Upper lobe of left lung (tissue), 6 donors: ENCODE results near the gene PLEKHH2. TPM values are rescaled to one million over a fixed set of nuclear protein-coding genes. Genes with fewer than 3 reads are reported as not detected.
A peak's percentile ranks its signal among the peaks of the same experiment; 100 is the strongest.

Experiments used
- ATAC-seq, 2 donors: fragments of 200-7000 bp; cut with Tn5 transposase; one replicate each; pipeline ENCODE4 v1.9.1; 2022; ENCODE audit warnings: mild to moderate bottlenecking in 2 of 2, moderate library complexity in 2 of 2; ENCODE audit not compliant: low FRiP score in 2 of 2
- DNase-seq, 2 donors: peaks; one replicate each; pipeline ENCODE4 v3.0.0-alpha.2; 2019 to 2020
- H3K27ac ChIP-seq, 4 donors: fragments of 200-600 bp; sonication (generic); one replicate each; pipeline ENCODE4 v1.5.1; 2016 to 2019
- H3K27me3 ChIP-seq, 4 donors: fragments of 200-600 bp; sonication (generic); one replicate each; pipeline ENCODE4 v1.5.1; 2017 to 2019
- H3K36me3 ChIP-seq, 4 donors: fragments of 200-600 bp; sonication (generic); one replicate each; pipeline ENCODE4 v1.5.1; 2016 to 2019
- H3K4me1 ChIP-seq, 4 donors: fragments of 200-600 bp; sonication (generic); one replicate each; pipeline ENCODE4 v1.5.1; 2018 to 2019
- H3K4me3 ChIP-seq, 4 donors: fragments of 200-600 bp; sonication (generic); one replicate each; pipeline ENCODE4 v1.5.1; 2017 to 2019; ENCODE audit warnings: mild to moderate bottlenecking in 2 of 4, moderate library complexity in 1 of 4
- H3K9me3 ChIP-seq, 4 donors: fragments of 200-600 bp; sonication (generic); one replicate each; pipeline ENCODE4 v1.5.1; 2018 to 2019
- EP300 ChIP-seq, 4 donors: sonication (generic); formaldehyde crosslinking; IDR thresholded peaks; one replicate each; pipeline ENCODE4 v1.5.1; 2017; ENCODE audit warnings: antibody characterized with exemption in 4 of 4, control low read depth in 2 of 4
- POLR2A ChIP-seq, 4 donors: fragments of 450-650 bp; IDR thresholded peaks; one replicate each; pipeline ENCODE4 v1.5.1; 2016 to 2017; ENCODE audit warnings: antibody characterized with exemption in 4 of 4, mild to moderate bottlenecking in 2 of 4
- POLR2AphosphoS5 ChIP-seq, 2 donors: sonication (generic); formaldehyde crosslinking; IDR thresholded peaks; one replicate each; pipeline ENCODE4 v1.5.1; 2017; ENCODE audit warnings: antibody characterized with exemption in 2 of 2
- WGBS, 2 donors: methylation state at CpG; one replicate each; pipeline ENCODE4 v1.1.5; 2017 to 2018; 5-methylcytosine and 5-hydroxymethylcytosine counted together
- total RNA-seq, 6 donors: library from RNA; depleted of rRNA in 4 of 6; stranded (reverse); fragments of >200 nt in 4 of 6; gene quantifications; one replicate each; pipeline versions ENCODE4 v1.1.0 to v1.2.1, GENCODE V29; 2016 to 2021
- TF ChIP-seq, protein P1 (sequence below), 6 experiments: fragments of 450-650 bp in 4 of 6; fragments of 200-600 bp in 2 of 6; sonication (generic) in 2 of 6; IDR thresholded peaks; one replicate each; pipeline ENCODE4 v1.5.1; 2016 to 2019; ENCODE audit warnings: antibody characterized with exemption in 6 of 6
- donor health status: DM: no; HTN: no; CAD: no; lungs with moderate emphysema.
- donor health status: DM: no; HTN: yes; CAD: no; lungs with severe emphysema.

Gene PLEKHH2
- total RNA-seq, 6 donors from 2014 or later: 32.2 to 273 (median 39.2) TPM

DNA sequence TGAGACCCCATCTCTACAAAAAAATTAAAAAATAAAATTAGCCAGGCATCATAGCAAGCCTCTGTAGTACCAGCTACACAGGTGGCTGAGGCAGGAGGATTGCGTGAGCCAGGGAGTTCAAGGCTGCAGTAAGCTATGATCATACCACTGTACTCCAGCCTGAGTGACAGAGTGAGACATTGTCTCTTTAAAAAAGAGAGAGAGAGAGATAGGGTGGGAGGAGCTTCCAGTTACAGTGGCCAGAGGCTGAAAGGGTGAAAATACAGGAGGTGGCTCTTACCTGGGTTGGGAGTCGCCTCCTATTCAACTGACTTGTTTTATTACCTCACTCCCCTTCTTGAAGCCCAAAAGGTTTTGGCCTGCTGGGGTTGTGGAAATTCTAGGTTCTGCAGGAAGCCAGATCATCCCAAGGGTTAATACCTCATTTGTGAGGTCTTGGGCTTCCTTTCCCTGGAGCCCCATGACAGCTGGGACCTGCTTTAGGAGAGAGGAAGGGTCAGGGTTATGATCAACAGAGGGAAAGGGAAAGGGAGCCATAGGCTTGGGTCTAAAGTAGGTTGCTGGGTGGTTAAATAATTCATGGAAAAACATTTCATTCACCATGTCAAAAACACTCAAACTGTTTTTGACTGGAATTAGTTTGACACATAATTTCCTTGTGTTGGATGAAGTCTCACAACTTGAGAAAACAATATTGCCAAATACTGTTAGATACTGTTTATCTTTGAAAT lies 154.1 kb downstream of the PLEKHH2 start:
- Histone ChIP-seq H3K27me3 (no peaks in the 10 kb centered on the region), H3K27ac (peak overlapping the region in 2 of 4 donors; percentile 7 to 60), H3K9me3 (no peaks in the 10 kb centered on the region), H3K4me1 (peaks cover 0 to 3% (median 0%) of the 10 kb centered on the region in 4 donors), H3K4me3 (no peak overlapping the region), H3K36me3 (peaks cover 0 to 46% (median 4%) of the 10 kb centered on the region in 4 donors)
- 84 to 85% methylated on average over 2 of the region's 2 CpGs for WGBS, 2 donors
- DNase-seq (no peak), ATAC-seq (no peak)
- no peak for TF ChIP-seq POLR2AphosphoS5 (IDR thresholded peaks at IDR 0.05)
- no peak for TF ChIP-seq EP300 (IDR thresholded peaks at IDR 0.05)
- TF ChIP-seq POLR2A (IDR thresholded peaks at IDR 0.05): no peak
- TF ChIP-seq, protein P1, sequence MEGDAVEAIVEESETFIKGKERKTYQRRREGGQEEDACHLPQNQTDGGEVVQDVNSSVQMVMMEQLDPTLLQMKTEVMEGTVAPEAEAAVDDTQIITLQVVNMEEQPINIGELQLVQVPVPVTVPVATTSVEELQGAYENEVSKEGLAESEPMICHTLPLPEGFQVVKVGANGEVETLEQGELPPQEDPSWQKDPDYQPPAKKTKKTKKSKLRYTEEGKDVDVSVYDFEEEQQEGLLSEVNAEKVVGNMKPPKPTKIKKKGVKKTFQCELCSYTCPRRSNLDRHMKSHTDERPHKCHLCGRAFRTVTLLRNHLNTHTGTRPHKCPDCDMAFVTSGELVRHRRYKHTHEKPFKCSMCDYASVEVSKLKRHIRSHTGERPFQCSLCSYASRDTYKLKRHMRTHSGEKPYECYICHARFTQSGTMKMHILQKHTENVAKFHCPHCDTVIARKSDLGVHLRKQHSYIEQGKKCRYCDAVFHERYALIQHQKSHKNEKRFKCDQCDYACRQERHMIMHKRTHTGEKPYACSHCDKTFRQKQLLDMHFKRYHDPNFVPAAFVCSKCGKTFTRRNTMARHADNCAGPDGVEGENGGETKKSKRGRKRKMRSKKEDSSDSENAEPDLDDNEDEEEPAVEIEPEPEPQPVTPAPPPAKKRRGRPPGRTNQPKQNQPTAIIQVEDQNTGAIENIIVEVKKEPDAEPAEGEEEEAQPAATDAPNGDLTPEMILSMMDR (IDR thresholded peaks at IDR 0.05): no peak

DNA sequence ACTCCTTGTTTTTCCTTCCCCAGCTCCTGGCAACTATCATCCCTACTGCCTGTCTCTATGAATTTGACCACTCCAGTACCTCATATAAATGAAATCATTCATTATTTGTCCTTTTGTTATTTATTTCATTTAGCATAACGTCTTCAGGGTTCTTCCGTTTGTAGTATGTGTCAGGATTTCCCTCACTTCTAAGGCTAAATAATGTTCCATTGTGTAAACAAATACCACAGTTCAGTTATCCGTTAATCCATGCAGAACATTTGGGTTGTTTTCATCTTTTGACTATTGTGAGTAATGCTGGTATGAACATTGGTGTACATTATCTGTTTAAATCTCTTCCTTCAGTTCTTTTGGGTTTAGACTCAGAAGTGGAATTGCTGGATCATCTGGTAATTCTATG lies 155.6 kb downstream of the PLEKHH2 start:
- H3K4me3 ChIP-seq: no peak overlapping the region
- H3K27me3 ChIP-seq: no peaks in the 10 kb centered on the region
- no peaks in the 10 kb centered on the region for H3K9me3 ChIP-seq
- peaks cover 0 to 46% (median 6%) of the 10 kb centered on the region in 4 donors for H3K36me3 ChIP-seq
- TF ChIP-seq POLR2AphosphoS5 (IDR thresholded peaks at IDR 0.05) (no peak), POLR2A (IDR thresholded peaks at IDR 0.05) (no peak)
- peaks cover 0 to 3% (median 0%) of the 10 kb centered on the region in 4 donors for H3K4me1 ChIP-seq
- no peak for ATAC-seq
- H3K27ac ChIP-seq: no peak overlapping the region
- WGBS, 2 donors: 70 to 73% methylated on average over 3 of the region's 3 CpGs
- no peak for DNase-seq

DNA sequence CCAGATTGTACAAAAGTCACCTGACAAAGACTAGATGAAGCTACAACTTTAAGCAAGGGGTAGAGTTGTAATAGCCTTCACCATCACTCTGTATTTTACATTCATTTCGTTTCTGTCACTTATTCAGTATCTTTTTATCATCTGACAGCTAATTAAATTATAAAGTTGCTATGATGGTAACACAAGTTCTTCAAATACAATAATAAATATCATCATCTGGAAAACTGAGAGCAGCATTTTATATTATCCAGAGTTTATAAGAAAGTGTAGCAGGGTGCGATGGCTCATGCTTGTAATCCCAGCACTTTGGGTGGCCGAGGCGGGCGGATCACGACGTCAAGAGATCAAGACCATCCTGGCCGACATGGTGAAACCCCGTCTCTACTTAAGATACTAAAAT lies 157.9 kb downstream of the PLEKHH2 start:
- 75 to 79% methylated on average over 9 of the region's 9 CpGs for WGBS, 2 donors

DNA sequence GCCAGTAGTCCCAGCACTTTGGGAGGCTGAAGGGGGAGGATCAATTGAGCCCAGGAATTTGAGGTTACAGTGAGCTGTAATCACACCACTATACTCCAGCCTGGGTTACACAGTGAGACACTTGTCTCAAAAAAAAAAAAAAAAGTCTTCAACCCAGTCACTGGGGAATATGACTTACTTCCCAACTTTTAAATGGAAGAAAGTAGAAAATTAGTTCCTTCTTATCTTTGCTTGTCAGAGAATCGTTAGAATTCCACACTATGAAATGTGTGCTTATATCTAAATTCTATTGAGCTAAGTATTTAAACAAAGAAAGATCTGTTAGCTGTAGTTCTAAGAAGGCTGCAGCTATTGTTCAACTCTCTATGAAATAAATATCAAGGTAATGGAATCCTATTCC lies 159.1 kb downstream of the PLEKHH2 start:
- peaks cover 0 to 32% (median 7%) of the 10 kb centered on the region in 4 donors for H3K36me3 ChIP-seq
- TF ChIP-seq POLR2AphosphoS5 (IDR thresholded peaks at IDR 0.05): no peak
- peaks cover 0 to 3% (median 0%) of the 10 kb centered on the region in 4 donors for H3K4me1 ChIP-seq
- ATAC-seq (no peak), DNase-seq (no peak)
- no peaks in the 10 kb centered on the region for H3K27me3 ChIP-seq
- no peak overlapping the region for H3K4me3 ChIP-seq
- no peak overlapping the region for H3K27ac ChIP-seq
- 72 to 74% methylated on average over 1 of the region's 1 CpG for WGBS, 2 donors
- H3K9me3 ChIP-seq: no peaks in the 10 kb centered on the region

More for the DNA sequence above, 157.9 kb downstream of the PLEKHH2 start:
- Histone ChIP-seq H3K9me3 (no peaks in the 10 kb centered on the region), H3K36me3 (peaks cover 0 to 36% (median 7%) of the 10 kb centered on the region in 4 donors), H3K4me1 (peaks cover 0 to 3% (median 0%) of the 10 kb centered on the region in 4 donors), H3K27ac (no peak overlapping the region), H3K4me3 (no peak overlapping the region), H3K27me3 (no peaks in the 10 kb centered on the region)
- DNase-seq (no peak), ATAC-seq (no peak)
- no peak for TF ChIP-seq POLR2A (IDR thresholded peaks at IDR 0.05)
- TF ChIP-seq, protein P1 (IDR thresholded peaks at IDR 0.05): no peak
- TF ChIP-seq POLR2AphosphoS5 (IDR thresholded peaks at IDR 0.05): no peak

DNA sequence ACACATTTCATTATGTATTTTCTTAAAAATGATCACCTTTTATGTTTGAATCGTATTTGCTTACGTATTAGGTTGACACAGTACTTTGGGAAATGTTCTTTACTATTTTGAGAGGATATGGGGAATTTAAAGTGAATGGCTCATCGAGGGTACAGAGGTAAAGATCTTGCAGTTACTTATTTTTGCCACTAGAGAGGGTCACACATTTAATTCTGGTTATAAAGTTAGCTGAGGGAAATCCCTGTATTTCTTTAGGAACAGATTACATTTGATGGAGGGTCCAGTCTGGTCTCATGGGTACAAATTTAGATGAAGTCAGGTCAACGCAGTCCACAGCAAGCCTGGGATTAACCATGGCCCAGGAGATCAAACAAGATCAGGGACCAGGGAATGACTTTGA lies 161.2 kb downstream of the PLEKHH2 start:
- ATAC-seq (no peak), DNase-seq (no peak)
- WGBS, 2 donors: 83 to 87% methylated on average over 4 of the region's 4 CpGs
- Histone ChIP-seq H3K36me3 (peaks cover 0 to 26% (median 3%) of the 10 kb centered on the region in 4 donors), H3K4me1 (no peaks in the 10 kb centered on the region), H3K4me3 (no peak overlapping the region), H3K27ac (no peak overlapping the region), H3K9me3 (no peaks in the 10 kb centered on the region), H3K27me3 (no peaks in the 10 kb centered on the region)
- no peak for TF ChIP-seq POLR2AphosphoS5 (IDR thresholded peaks at IDR 0.05)
- TF ChIP-seq POLR2A (IDR thresholded peaks at IDR 0.05): no peak
- no peak for TF ChIP-seq EP300 (IDR thresholded peaks at IDR 0.05)
- TF ChIP-seq, protein P1 (IDR thresholded peaks at IDR 0.05): no peak

DNA sequence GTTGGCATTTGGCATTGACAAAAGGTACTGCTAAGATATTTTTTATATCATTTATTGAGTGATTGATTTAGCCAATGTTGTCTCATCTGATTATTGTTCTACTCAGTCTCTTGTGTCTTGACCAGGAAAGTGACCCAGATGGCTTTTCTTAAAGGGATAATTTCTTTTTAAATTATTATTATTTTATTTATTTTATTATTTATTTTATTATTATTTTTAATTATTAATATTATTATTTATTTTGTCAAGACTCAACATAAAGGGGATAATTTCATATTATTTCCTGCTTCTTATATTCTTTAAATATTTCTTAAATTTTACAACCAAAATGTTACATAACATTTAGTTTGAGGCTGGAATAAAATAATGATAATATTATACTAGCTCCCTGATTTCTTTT lies 163.8 kb downstream of the PLEKHH2 start:
- no peaks in the 10 kb centered on the region for H3K9me3 ChIP-seq
- TF ChIP-seq POLR2AphosphoS5 (IDR thresholded peaks at IDR 0.05) (no peak), EP300 (IDR thresholded peaks at IDR 0.05) (no peak), POLR2A (IDR thresholded peaks at IDR 0.05) (no peak)
- TF ChIP-seq, protein P1 (IDR thresholded peaks at IDR 0.05): no peak
- H3K4me1 ChIP-seq: no peaks in the 10 kb centered on the region
- H3K4me3 ChIP-seq: no peak overlapping the region
- H3K36me3 ChIP-seq: peaks cover 0 to 32% (median 7%) of the 10 kb centered on the region in 4 donors
- H3K27me3 ChIP-seq: no peaks in the 10 kb centered on the region
- DNase-seq (no peak), ATAC-seq (no peak)
- H3K27ac ChIP-seq: no peak overlapping the region
